HepG2 (cell line): ENCODE measurements around the gene RILPL1.

Experiments
- BCL3 ChIP-seq: sonication (generic); formaldehyde crosslinking; IDR thresholded peaks from 2 replicates; pipeline ENCODE4 v1.5.1; 2020; ENCODE audit warnings: mild to moderate bottlenecking, missing genetic modification reagents, moderate library complexity
- KDM4B ChIP-seq: sonication (generic); formaldehyde crosslinking; IDR thresholded peaks from 2 replicates; pipeline ENCODE4 v1.4.0; 2020; ENCODE audit warnings: missing genetic modification reagents

- TF ChIP-seq KDM4B (CRISPR knock-in tag), result no peak
- TF ChIP-seq BCL3 (CRISPR knock-in tag), result no peak
These were observed 14.6 kb upstream of the RILPL1 start for GRCh38 chr12:123548107-123548506.
